HepG2 (cell line): Measurements from ENCODE around the gene RABEPK. TPM values are rescaled to one million over a fixed set of nuclear protein-coding genes. Genes with fewer than 3 reads are reported as not detected.

Experiments
- ELK4 ChIP-seq: sonication (generic); formaldehyde crosslinking; IDR thresholded peaks from 2 replicates; pipeline ENCODE4 v1.9.0; 2021; ENCODE audit warnings: missing genetic modification reagents, borderline replicate concordance
- FOSL1 ChIP-seq: sonication (generic); formaldehyde crosslinking; IDR thresholded peaks from 2 replicates; pipeline ENCODE4 v1.9.0; 2021; ENCODE audit warnings: missing genetic modification reagents, borderline replicate concordance
- GATA4 ChIP-seq: sonication (generic); IDR thresholded peaks from 2 replicates; pipeline ENCODE4 v1.6.1; 2016; ENCODE audit warnings: antibody characterized with exemption, low read depth, borderline replicate concordance
- GTF3A ChIP-seq: sonication (generic); formaldehyde crosslinking; conservative IDR thresholded peaks from 2 replicates; pipeline ENCODE4 v1.4.0; 2020; ENCODE audit warnings: mild to moderate bottlenecking, missing genetic modification reagents
- IKZF1 ChIP-seq: fragments of 450-650 bp; IDR thresholded peaks from 2 replicates; pipeline ENCODE4 v1.7.1; 2016
- KDM5B ChIP-seq: sonication (generic); formaldehyde crosslinking; IDR thresholded peaks from 2 replicates; pipeline ENCODE4 v1.4.0; 2020; ENCODE audit warnings: missing genetic modification reagents, mild to moderate bottlenecking, borderline replicate concordance
- MBD4 ChIP-seq: IDR thresholded peaks from 2 replicates; pipeline ENCODE4 v1.6.1; 2012; ENCODE audit warnings: low read length, inconsistent platforms, borderline replicate concordance
- MLLT10 ChIP-seq: sonication (generic); formaldehyde crosslinking; IDR thresholded peaks from 2 replicates; pipeline ENCODE4 v1.4.0; 2020; ENCODE audit warnings: missing genetic modification reagents
- MLX ChIP-seq: IDR thresholded peaks from 2 replicates; pipeline ENCODE4 v1.6.1; 2016
- NBN ChIP-seq: fragments of 450-650 bp; conservative IDR thresholded peaks from 2 replicates; pipeline ENCODE4 v1.6.1; 2017
- NONO ChIP-seq, 2 experiments: fragments of 450-650 bp in 1 of 2; sonication (generic) in 1 of 2; formaldehyde crosslinking in 1 of 2; IDR thresholded peaks in 1 of 2; conservative IDR thresholded peaks in 1 of 2; 2 replicates each; pipeline versions ENCODE4 v1.6.1 to v1.8.0; 2017 to 2022; ENCODE audit warnings: mild to moderate bottlenecking in 1 of 2, missing genetic modification reagents in 1 of 2, moderate library complexity in 1 of 2
- PAWR ChIP-seq: sonication (generic); formaldehyde crosslinking; IDR thresholded peaks from 2 replicates; pipeline ENCODE4 v1.4.0; 2020; ENCODE audit warnings: missing genetic modification reagents, mild to moderate bottlenecking, borderline replicate concordance
- POLR2A ChIP-seq, 2 experiments: IDR thresholded peaks; 2 replicates each; pipeline ENCODE4 v1.6.1; 2011; ENCODE audit warnings: low read depth in 2 of 2, low read length in 2 of 2, mild to moderate bottlenecking in 1 of 2, moderate library complexity in 1 of 2; ENCODE audit not compliant: insufficient read depth in 1 of 2
- SKI ChIP-seq: fragments of 450-650 bp; IDR thresholded peaks from one replicate; pipeline ENCODE4 v1.6.1; 2018; ENCODE audit warnings: mild to moderate bottlenecking; ENCODE audit not compliant: partially characterized antibody
- SNAI1 ChIP-seq: sonication (generic); formaldehyde crosslinking; IDR thresholded peaks from 2 replicates; pipeline ENCODE4 v1.5.0; 2020; ENCODE audit warnings: mild to moderate bottlenecking, missing genetic modification reagents, borderline replicate concordance
- TCF12 ChIP-seq, 2 experiments: fragments of 450-650 bp in 1 of 2; sonication (generic) in 1 of 2; formaldehyde crosslinking in 1 of 2; IDR thresholded peaks; 2 replicates each; pipeline versions ENCODE4 v1.6.1 to v1.8.0; 2017 to 2022; ENCODE audit warnings: antibody characterized with exemption in 1 of 2, mild to moderate bottlenecking in 1 of 2, missing genetic modification reagents in 1 of 2, moderate library complexity in 1 of 2
- TFDP1 ChIP-seq: IDR thresholded peaks from 2 replicates; pipeline ENCODE4 v1.6.1; 2016; ENCODE audit warnings: missing compliant biosample characterization, missing genetic modification reagents, borderline replicate concordance
- THYN1 ChIP-seq: sonication (generic); formaldehyde crosslinking; IDR thresholded peaks from 2 replicates; pipeline ENCODE4 v1.8.1; 2023; ENCODE audit warnings: low read depth, mild to moderate bottlenecking, moderate library complexity, missing genetic modification reagents, borderline replicate concordance
- TOPORS ChIP-seq: sonication (generic); formaldehyde crosslinking; IDR thresholded peaks from 2 replicates; pipeline ENCODE4 v1.8.0; 2023; ENCODE audit warnings: mild to moderate bottlenecking, missing genetic modification reagents
- TP53 ChIP-seq: sonication (generic); formaldehyde crosslinking; conservative IDR thresholded peaks from 2 replicates; pipeline ENCODE4 v1.4.0; 2020; ENCODE audit warnings: missing genetic modification reagents
- ZNF20 ChIP-seq: sonication (generic); formaldehyde crosslinking; IDR thresholded peaks from 2 replicates; pipeline ENCODE4 v1.4.0; 2020; ENCODE audit warnings: mild to moderate bottlenecking, moderate library complexity, missing genetic modification reagents
- ZNF224 ChIP-seq: sonication (generic); formaldehyde crosslinking; IDR thresholded peaks from 2 replicates; pipeline ENCODE4 v1.5.0; 2020; ENCODE audit warnings: mild to moderate bottlenecking, missing genetic modification reagents
- ZNF337 ChIP-seq: sonication (generic); formaldehyde crosslinking; IDR thresholded peaks from 2 replicates; pipeline ENCODE4 v1.5.1; 2020; ENCODE audit warnings: missing genetic modification reagents, low read depth, mild to moderate bottlenecking, borderline replicate concordance
- polyA plus RNA-seq, 8 experiments: library from polyadenylated mRNA; depleted of rRNA in 3 of 8; stranded (reverse) in 7 of 8; unstranded in 1 of 8; fragments of >200 nt; fragmentation: Illumina TruSeq in 4 of 8; extraction: Trizol in 4 of 8; gene quantifications; 2 replicates each; pipeline versions ENCODE4 v1.2.1 to v1.2.3, GENCODE V29; 2011 to 2016; ENCODE audit warnings: low read depth in 4 of 8, missing spikeins in 1 of 8, mixed read lengths in 1 of 8; ENCODE audit not compliant: insufficient read depth in 1 of 8
- total RNA-seq, 5 experiments: library from RNA; depleted of rRNA; stranded (reverse); fragments of >200 nt; fragmentation: Illumina TruSeq; extraction: Trizol; gene quantifications; 2 replicates each; pipeline ENCODE4 v1.2.3, GENCODE V29; 2016; ENCODE audit warnings: low read depth in 1 of 5
- TF ChIP-seq, protein P1 (sequence below): sonication (generic); formaldehyde crosslinking; IDR thresholded peaks from 2 replicates; pipeline ENCODE4 v1.4.0; 2020; ENCODE audit warnings: missing genetic modification reagents

Gene RABEPK
- total and polyA plus RNA-seq, 2 of the 13 experiments (the other 11 are each of a cell fraction or from before 2014, with no cell fraction given): 75.5 to 90.0 TPM

DNA sequence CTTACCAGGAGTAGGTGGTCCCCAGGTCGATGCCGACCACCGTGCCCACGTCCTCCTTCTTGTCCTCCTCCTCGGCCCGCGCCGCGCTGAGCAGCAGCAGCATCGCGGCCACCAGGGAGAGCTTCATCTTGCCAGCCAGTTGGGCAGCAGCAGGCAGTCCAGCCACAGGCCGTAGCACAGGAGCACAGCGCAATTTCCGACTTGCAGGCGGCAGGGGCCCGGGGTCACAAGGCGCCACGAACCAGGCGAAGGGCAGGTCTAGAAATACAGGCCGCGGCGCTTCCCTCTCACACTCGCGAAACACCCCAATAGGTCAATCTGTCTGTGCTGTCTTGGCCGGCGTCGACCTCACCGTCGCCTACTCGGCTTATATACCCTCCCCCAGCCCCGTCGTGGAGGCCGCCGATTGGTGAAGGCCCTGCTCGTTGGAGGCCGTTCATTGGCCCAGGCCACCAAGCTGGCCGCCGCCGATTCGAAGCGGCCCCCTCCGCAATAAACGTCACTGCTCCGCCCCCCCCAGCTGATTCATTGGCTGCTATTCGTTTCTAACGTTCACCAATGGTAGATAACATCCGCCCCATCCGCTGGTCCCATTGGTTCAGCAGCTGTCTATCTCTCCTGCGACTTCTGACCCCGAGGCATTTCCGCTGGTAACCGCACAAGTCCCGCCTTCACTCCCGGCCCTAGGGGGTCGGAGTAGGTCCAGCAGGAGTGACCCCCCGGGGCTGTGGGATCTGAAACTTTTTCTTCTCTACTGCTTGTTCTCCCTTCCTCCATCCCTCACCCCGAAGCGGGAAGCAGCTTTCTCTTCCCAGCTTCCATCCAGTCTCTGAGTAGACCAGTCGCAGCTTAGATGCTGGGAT is 40.9 kb downstream of the RABEPK start, which contains the start of gene HSPA5 (continued):
- TF ChIP-seq ZNF224 (CRISPR knock-in tag) (no peak), SKI (peak; percentile 56), GTF3A (CRISPR knock-in tag) (no peak), MLLT10 (CRISPR knock-in tag) (no peak; the same call in 1 of the 2 replicates), MBD4 (no peak), THYN1 (CRISPR knock-in tag) (no peak), NBN (no peak), ZNF20 (CRISPR knock-in tag) (0 out of 2 replicates have a peak, but pooled peaks have one; percentile 60), SNAI1 (peak; percentile 77; the same call in 1 of the 2 replicates), GATA4 (peak; percentile 73), TP53 (CRISPR knock-in tag) (no peak), ZNF337 (peak; percentile 34; the same call in 1 of the 2 replicates), FOSL1 (CRISPR knock-in tag) (peak; percentile 9; the same call in 1 of the 2 replicates), MLX (no peak), PAWR (CRISPR knock-in tag) (no peak), IKZF1 (no peak), TCF12 (IDR thresholded peaks at IDR 0.05) (no peak), TCF12 (CRISPR knock-in tag; IDR thresholded peaks at IDR 0.05) (no peak), TOPORS (CRISPR knock-in tag) (no peak), ELK4 (CRISPR knock-in tag) (no peak; the same call in 1 of the 2 replicates), TFDP1 (CRISPR knock-in tag) (no peak; the same call in 1 of the 2 replicates), NONO (IDR thresholded peaks at IDR 0.05) (no peak), NONO (CRISPR knock-in tag; conservative IDR thresholded peaks at IDR 0.05) (peak; percentile 71), POLR2A (IDR thresholded peaks at IDR 0.05; ENCODE audit: insufficient read depth in 1 of 2, low read depth in 2 of 2, low read length in 2 of 2) (peak; percentile 98 to 99), KDM5B (peak; percentile 77; the same call in 1 of the 2 replicates)
- TF ChIP-seq, protein P1, sequence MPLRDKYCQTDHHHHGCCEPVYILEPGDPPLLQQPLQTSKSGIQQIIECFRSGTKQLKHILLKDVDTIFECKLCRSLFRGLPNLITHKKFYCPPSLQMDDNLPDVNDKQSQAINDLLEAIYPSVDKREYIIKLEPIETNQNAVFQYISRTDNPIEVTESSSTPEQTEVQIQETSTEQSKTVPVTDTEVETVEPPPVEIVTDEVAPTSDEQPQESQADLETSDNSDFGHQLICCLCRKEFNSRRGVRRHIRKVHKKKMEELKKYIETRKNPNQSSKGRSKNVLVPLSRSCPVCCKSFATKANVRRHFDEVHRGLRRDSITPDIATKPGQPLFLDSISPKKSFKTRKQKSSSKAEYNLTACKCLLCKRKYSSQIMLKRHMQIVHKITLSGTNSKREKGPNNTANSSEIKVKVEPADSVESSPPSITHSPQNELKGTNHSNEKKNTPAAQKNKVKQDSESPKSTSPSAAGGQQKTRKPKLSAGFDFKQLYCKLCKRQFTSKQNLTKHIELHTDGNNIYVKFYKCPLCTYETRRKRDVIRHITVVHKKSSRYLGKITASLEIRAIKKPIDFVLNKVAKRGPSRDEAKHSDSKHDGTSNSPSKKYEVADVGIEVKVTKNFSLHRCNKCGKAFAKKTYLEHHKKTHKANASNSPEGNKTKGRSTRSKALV (CRISPR knock-in tag): 0 out of 2 replicates have a peak, but pooled peaks have one; percentile 31
